DMS153 treated with DMSO at 0.1 percent for 48 hours (cell line): ENCODE results near the gene CYYR1.

Source experiments
- DNase-seq: peaks from one replicate; lab custom pipeline; 2025; ENCODE audit not compliant: unreplicated experiment; lab: John Stamatoyannopoulos, UW

The CYYR1 gene

DNA sequence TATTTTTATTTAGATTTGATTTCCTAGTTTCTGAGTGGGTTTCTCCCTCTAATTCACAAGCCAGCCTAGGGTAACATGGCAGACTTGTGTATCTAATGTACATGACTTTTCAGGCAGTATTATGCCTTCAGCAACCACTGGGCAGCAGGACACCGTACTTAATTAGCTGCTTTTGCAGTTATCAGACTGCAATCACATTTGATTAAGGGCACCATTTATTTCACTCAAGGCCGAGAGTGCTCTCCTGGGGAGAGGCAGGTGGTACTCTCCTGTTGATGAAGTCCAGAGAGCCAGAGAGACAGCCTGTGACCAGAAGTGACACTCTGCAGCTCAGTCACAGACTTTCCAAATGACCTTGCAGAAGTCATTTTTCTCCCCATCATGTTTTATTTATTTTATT is 18.7 kb downstream of the CYYR1 start:
- DNase-seq, result no peak

DNA sequence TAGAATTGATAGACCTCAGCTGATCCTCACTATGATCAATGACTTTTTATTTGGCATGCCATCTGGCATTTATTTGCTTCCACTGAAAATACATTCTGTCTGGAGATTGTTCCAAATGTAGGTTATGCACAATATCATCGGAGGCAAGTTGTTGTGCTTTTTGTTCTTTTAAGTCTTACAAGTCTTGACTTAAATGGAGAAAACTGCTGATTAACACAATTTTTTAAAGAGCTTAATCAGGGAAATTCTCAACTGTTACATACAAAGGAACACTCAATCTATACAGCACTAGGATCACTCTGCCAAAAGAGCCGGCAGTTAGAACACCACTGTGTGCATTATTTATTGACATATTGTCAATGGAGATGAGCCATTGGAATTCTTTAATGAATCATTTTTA is 19.2 kb downstream of the CYYR1 start:
- no peak for DNase-seq

DNA sequence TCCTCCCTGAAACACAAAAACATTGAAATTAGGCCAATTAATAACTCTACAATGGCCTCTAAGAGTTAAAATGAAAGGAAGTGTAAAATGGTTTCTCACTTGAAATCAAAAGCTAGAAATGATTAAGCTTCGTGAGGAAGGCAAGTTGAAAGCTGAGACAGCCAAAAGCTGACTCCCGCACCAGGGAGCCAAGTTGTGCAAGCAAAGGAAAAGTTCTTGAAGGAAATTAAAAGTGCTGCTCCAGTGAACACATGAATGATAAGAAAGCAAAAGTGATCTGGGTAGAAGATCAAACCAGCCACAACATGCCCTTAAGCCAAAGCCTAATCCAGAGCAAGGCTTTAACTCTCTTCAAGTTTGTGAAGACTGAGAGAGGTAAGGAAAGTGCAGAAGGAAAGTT is 22.8 kb downstream of the CYYR1 start:
- DNase-seq, result no peak

DNA sequence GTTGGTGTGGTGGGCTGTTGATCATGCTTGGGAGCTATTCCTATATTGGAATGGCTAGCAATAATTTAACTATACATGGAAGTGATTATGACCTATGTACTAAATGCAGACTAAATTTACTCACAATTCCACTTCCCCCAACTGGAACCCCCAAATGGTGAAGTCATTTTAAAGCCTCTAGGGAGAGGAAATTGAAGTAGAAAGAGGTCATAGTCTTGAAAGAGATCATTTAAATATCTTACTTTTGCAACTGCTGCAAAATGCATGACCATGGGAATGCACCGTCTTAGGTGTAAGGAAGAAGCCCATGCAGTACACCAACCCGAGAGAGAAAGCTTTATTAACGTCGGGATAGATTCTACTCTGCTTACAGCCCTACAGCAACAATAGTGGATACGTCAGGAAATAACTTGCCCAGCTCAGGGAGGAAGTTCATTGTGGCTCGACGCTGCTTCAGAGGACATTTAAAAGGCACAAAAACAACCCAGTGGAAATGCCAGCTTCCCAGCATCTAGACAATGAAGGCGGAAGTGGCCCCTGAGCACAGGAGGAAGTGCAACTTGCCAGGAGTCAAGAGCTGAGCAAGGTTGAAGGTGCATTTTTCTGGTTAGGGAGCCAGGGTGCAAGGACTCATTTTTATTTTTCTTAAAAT is 26.5 kb downstream of the CYYR1 start:
- DNase-seq, result no peak

DNA sequence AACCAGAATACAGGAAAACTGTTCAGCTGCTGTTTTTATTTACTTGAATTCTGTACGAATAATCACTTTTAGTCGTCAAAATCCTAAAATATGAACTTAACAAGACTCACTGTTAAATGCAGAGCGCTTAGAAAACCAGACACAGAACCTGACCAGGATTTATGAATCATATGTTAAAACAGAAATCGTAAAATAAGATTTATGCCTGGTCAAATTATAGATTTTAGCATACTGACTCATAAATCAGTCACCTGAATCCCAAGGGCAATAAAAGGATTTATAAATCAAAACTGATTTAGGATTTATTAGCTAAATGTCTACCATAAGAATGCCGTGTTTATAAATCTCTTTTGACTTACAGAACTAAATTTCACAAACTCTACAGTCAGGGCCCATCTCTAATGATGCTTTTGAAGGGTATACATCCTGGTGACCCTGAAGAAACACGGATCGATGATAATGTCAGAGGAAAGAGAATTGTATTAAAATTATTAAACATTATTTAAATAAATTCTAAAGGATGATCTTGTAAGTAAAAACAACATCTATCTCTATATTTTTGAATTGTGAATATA is 28.8 kb downstream of the CYYR1 start:
- no peak for DNase-seq

DNA sequence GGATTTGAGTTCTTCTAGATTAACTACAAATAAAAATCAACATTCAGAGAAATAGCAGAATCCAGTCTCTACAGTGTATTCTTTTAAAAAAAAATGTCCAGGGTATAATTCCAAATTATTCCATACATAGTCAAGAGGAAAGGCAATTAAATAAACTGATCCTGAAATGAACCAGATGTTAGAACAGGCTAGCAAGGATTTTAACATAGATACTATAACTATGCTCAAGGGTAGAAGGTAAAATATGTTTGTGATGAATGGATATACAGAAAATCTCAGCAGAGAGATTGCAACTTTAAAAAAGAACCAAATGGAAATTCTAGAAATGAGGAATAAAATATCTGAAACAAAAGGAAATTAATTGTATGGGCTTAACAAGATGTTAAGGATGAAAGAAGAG is 32.4 kb downstream of the CYYR1 start:
- DNase-seq, result no peak

DNA sequence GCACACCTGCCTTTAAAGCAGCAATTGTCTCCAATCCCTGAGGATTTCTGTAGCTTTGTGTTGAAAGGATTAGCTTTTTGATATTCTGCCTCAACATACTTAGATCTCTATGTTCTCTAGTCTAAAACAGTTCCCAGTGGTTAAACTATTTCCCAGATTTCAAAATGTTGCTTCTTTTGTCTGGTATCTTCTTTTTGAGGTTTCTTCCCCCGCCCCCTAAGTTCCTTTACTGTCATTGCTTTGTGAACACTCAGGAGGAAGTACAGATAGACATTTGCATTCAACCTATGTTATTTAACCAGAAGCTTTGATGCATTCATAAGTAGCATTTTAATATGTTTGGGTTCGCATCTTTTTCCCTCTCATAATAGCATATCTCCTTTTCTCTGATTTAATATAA is 33.5 kb downstream of the CYYR1 start:
- DNase-seq, result no peak

DNA sequence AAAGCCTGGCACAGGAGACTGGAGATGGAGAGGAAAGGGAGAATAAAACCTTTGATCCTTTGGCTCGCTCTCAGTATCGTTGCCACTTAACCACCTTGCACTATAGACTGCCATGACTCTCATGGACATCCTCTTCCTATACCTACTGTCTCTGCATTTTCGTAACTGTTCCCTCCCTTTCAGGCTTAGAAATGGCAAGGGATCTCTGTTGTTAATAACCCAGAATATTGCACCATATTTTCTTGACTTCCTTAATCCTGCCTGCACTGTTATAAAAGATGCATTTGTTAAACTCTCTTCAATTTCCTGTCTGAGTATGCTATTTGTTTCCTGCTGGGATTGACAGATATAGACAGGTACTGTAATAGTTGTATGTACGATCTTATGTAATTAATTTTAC is 38.6 kb downstream of the CYYR1 start:
- DNase-seq, result no peak

DNA sequence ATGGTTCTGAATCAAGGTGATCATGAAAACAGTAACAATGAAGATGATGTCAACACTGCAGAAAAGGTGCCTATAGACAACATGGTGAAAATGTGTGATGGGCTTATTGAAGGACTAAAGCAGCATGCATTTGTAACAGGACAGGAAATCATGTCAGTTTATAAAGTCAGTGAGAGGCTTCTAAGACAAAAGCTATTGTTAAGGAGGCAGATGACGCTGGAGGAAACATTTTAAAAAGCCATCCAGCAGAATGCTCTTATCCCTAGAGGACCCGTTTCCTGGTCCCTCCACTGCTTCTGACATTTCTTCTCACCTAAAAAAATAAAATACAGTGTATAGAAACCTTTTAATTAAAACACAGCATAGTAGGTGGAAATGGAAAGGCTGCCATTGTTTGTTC is 40.9 kb downstream of the CYYR1 start:
- DNase-seq, result no peak

DNA sequence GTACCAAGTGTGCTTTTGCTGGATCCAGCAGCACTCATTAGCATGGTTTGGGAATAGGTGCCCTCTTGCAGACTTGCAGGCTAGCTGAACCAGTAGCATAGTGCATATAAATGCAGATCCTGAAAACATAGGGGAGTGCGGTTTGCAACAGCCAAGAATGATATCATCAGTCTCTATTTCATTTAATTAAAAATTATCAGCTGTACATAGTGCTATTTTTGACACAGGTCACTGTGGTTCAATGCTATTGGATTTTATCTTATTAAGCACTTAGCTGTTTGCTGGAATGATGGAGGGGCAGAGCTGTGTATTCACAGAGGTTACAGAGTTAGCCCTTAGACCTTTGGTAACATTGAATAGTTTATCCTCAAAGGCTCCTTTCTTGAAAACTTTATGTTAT is 43.6 kb downstream of the CYYR1 start:
- DNase-seq, result no peak

DNA sequence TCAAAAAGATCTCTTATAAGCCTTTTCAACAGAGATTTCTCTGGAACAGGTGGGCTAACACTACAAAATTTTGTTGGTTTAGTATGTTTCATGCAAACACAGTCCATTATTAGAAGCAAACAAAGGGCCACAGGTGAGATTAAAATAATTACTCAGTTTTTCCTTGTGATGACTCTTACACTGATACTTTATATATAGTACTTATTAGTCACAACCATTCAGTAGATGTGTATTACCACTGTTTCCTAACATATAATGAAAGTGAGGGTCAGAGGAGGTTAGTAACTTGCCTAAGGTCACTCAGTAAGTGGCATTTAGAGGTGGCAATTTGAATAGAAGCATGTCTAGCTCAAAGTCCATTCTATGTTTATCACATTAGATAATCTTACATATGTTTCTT is 44.2 kb downstream of the CYYR1 start:
- no peak for DNase-seq

DNA sequence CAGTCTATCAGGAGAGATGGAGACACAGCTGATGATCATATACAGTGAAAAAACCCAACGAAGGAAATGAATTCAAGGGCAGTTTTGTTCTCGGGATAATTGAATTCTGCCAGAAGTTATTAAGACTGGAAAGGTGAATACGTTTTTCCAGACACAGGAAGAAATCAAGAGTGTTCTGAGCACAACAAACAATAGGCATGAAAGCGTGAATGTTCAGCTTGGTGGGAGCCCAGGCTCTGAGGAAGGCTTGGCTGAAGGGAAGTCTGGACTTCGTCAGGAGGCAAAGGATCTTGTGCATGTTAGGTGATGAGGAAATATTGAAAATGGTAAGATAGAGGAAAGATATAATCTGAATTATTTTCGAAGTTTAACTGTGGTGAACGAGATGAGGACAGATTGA is 50.4 kb downstream of the CYYR1 start:
- DNase-seq, result no peak

DNA sequence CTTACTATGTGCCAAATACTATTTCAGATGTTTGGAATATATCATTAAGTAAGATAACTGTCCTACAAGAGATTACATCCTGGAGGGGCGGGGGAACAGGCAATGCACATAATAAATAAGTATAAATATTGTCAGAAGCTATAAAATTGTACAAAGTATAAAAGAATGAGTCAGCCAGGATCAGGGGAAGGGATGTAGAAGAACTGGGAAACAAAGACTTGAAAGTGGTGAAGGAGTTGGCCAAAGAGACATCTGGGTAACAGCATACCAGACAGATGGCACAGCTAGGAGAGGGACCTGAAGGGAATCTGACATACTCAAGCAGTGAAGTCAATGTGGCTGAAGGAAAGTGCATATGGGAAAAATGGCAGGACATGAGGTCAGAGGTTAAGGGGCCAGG is 53.9 kb downstream of the CYYR1 start:
- no peak for DNase-seq

DNA sequence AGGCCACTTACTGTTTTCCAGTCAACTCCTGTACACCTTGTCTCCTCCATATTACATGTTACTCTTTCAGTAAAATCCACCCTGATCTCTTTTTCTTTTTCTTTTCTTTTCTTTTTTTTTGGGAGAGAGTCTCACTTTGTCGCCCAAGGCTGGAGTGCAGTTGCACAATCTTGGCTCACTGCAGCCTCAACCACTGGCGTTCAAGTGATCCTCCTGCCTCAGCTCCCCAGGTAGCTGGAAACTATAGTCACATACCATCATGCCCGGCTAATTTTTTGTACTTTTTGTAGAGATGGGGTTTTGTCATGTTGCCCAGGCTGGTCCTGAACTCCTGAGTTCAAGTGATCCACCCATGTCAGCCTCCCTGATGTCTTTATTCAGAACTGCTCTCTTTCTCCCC is 57.8 kb downstream of the CYYR1 start:
- DNase-seq, result no peak

DNA sequence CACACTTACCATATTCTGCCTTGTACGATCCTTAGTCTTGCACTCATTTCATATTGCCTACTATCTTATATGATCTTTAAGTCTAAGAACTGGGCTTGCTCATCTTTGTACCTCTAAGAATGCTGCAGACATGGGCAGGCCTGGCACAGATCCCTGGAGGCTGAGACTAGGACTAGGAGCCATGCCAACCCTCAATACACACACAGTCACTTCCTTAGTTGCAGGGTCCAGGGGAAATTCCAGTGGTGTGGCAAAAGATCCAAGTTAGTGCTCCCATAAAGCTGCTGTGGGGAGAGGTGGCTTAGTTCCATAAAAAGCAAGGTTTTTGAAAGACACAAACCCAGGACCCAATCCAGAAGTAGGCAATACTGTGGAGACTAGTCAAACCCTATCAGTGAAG is 59.9 kb downstream of the CYYR1 start:
- DNase-seq, result no peak

DNA sequence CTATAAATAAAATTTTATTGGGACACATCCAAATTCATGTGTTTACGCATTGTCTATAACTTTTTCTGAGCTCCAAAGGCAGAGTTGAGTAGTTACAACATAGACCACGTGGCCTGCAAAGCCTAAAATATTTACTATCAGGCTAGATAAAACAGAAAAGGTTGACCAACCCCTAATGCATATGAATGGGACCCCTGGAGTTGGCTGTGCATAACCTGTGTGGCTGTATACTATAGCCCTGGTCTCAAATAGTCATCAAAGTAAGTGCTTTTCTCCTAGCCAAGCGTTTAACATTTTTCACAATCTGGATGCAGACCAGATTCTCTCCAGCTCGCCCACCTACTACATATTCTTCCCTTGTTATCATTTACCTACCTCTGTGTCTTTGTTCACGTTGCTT is 60.4 kb downstream of the CYYR1 start:
- DNase-seq, result no peak

DNA sequence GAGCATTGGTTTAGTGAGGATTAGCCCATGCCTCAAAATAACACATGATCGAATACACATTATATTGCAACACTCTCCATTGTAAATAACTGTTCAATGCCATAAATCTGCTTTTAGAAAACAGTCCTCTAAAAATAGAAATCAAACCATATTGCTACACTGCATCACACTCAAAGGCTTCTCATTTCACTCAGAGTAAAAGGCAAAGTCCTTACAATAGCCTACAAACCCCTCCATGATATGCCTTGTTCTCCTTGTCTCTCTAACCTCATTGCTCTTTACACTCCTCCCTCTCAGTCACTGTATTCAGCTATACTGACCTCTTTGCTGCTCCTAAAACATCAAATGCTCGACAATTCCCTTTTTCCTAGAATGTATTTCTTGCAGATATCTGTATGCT is 64.2 kb downstream of the CYYR1 start:
- DNase-seq, result no peak

DNA sequence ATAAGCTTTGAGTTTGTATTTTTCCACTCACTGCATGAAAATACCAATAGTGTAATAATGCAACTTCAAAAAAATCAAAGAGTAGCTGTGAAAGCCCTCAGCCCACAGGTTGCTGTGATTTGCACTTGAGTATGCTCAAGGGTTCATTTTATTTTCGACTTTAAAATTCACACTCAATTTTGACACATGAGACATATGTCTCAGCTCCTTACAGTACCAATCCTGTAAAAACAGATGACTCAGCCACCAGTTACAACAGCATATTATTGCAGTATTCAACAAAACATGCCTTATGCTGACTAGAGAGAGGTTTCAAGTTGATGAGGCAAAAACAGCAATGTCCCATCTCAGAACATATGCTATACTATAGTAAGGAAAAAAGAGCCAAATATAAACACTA is 66.1 kb downstream of the CYYR1 start:
- DNase-seq, result no peak

DNA sequence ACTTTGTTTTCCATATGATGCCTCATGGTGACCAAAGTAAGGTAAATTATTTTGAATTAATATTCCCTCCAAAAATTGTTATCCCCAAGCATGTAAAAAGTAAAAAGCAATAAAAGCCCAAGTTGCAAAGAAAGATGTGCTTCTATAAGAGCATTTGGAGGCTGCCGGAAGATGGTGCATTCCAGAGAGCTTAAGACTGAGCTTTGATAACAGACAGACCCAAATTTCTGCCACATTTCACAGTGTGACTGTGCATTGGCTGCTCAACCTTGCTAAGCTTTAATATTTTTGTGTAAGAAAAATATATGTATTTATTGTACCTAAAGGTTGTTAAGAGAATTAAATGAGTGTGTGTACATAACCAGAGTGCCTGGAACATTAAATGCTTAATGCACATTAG is 67.9 kb downstream of the CYYR1 start:
- DNase-seq, result no peak

DNA sequence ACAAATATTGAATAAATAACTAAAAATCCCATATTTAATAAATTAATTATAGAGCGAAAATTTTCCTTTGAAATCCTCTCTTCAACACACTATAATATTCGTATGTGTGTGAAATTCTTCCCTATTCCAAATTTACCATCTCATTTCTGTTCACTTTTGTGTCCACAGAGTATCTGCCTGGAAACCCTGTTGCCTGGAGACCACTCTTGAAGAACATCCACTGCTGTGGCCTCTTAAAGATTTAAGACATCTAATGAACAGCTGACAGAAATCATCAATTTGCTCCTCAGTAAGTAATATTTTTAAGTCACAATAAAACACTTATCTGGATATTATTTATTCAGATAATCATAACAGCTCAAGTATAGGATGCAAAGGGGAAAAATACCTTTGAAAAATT is 69.7 kb downstream of the CYYR1 start:
- no peak for DNase-seq

DNA sequence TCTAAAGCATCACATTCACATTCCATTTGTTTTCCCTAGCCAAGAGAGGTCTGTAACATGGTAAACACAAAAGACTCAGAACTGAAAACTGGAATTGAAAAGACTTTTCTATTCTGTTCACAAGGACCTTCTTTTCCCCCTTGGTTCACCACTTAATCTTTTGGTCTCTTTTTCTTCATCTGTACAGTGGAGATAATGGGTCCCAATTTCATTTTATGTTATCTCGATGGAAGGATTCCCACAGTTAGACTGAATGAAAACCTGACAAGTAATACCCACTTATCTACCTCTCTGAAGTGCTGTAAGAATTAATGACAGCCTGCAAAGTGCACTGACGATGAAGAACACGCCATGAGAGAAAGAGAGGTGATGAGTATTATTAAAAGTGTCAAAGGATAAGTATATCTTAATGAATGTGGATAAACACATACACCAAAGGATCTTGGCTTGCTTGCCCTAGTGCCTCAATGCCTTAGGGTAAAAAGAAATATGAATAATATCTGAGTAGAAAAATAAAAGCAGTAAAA is 71.5 kb downstream of the CYYR1 start:
- no peak for DNase-seq

DNA sequence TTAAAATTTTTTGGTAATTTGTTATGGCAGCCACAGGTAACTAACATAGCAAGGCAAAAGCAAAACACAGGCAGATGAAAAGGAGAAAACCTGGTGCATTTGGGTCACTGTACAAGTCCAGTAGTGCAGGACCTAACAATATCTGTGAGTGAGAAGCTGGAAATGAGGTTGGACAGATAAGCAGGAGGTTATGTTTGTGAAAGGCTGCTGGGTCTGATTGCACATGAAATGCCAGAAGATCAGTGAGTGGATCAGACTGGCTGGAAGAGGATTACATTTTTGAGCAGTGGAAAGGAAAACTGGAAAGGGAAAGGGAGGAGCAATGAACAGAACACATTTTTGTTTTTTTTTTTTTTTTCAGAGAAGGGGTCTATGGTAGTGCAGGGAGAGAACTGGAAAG is 73.6 kb downstream of the CYYR1 start:
- DNase-seq, result no peak

DNA sequence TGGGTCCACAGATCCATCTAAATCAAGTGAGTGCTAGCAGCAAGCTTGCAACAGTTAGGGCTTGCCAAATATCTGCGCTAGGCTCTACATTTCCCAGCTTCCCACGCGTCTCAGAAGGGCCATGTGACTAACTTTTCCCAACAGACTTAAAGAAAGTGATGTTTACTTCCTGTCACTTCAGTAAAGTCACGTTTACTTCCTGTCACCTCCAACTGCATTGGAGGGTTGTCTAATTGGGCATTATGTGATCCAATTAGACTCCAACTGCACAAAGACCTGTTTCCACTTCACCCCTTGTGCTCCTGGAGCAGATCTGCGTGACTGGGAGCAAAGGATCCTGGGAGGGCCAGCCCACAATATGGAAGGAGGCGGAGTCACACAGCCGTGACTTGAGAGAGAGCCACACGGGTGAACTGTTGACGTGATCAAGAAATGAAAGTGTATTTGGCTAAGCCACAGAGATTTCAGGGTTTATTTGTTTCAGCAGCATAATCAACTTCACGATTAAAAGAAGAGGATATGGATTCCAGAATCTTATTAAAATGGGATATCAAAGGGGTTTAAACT is 77.7 kb downstream of the CYYR1 start:
- DNase-seq, result no peak
